Tibial nerve (tissue), 4 donors: ENCODE results near the gene PRKG1. TPM values are rescaled to one million over a fixed set of nuclear protein-coding genes. Genes with fewer than 3 reads are reported as not detected.

Source experiments
- DNase-seq, 2 donors: peaks; one replicate each; pipeline ENCODE4 v3.0.0-alpha.2; 2019; ENCODE audit warnings: low spot score in 2 of 2
- H3K27ac ChIP-seq, 4 donors: fragments of 200-600 bp; sonication (generic) in 3 of 4; one replicate each; pipeline ENCODE4 v1.5.1; 2017 to 2019; ENCODE audit warnings: mild to moderate bottlenecking in 1 of 4
- H3K27me3 ChIP-seq, 2 donors: fragments of 200-600 bp; sonication (generic) in 1 of 2; one replicate each; pipeline versions ENCODE4 v1.5.1 to v1.6.0; 2017 to 2019
- H3K36me3 ChIP-seq, 3 donors: fragments of 200-600 bp; sonication (generic); one replicate each; pipeline ENCODE4 v1.5.1; 2018 to 2019
- H3K4me1 ChIP-seq, 4 donors: fragments of 200-600 bp; sonication (generic) in 3 of 4; one replicate each; pipeline ENCODE4 v1.5.1; 2017 to 2019
- H3K4me3 ChIP-seq, 4 donors: fragments of 200-600 bp; sonication (generic) in 3 of 4; one replicate each; pipeline ENCODE4 v1.5.1; 2017 to 2019; ENCODE audit warnings: mild to moderate bottlenecking in 1 of 4, moderate library complexity in 1 of 4
- H3K9me3 ChIP-seq, 4 donors: fragments of 200-600 bp; sonication (generic) in 3 of 4; one replicate each; pipeline ENCODE4 v1.5.1; 2017 to 2019
- CTCF ChIP-seq, 5 experiments: fragments of 200-600 bp in 3 of 5; fragments of 450-650 bp in 2 of 5; sonication (generic) in 3 of 5; IDR thresholded peaks; one replicate each; pipeline ENCODE4 v1.5.1; 2016 to 2019; ENCODE audit warnings: antibody characterized with exemption in 5 of 5, mild to moderate bottlenecking in 3 of 5, moderate library complexity in 2 of 5
- EP300 ChIP-seq, 2 donors: sonication (generic); formaldehyde crosslinking; IDR thresholded peaks; one replicate each; pipeline ENCODE4 v1.6.1; 2017; ENCODE audit warnings: antibody characterized with exemption in 2 of 2, mild to moderate bottlenecking in 1 of 2
- POLR2A ChIP-seq, 2 donors: fragments of 450-650 bp; IDR thresholded peaks; one replicate each; pipeline ENCODE4 v1.6.1; 2017; ENCODE audit warnings: antibody characterized with exemption in 2 of 2, mild to moderate bottlenecking in 2 of 2, moderate library complexity in 2 of 2
- WGBS, 2 donors: methylation state at CpG; one replicate each; pipeline ENCODE4 v1.1.5; 2018; 5-methylcytosine and 5-hydroxymethylcytosine counted together
- total RNA-seq, 4 donors: library from RNA; depleted of rRNA; stranded (reverse); fragments of >200 nt; gene quantifications; one replicate each; pipeline ENCODE4 v1.1.0, GENCODE V29; 2016

The PRKG1 gene
- total RNA-seq, 4 donors from 2014 or later, result 8.7 to 35.0 (median 14.8) TPM

DNA sequence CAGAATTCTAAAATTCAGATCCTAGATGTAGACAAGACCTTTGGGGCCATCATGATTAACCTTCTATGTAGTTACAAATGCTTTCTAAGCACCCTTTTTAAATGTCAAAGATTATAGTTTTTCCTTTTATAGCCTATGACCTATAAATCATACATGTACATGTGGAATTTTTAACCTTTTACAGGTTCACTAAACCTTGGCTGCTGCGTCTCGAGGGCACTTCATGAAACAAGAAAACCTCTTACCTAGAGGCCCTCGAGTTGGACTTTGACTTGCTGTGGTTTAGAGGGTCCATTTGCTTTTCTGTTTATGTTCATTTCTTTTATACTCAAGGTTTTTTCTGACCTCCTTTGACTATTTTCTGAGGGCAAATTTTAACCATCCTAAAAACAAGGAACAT, 323.0 kb downstream of the PRKG1 start:
- WGBS, 2 donors, result 76 to 81% methylated on average over 3 of the region's 3 CpGs
- H3K27me3 ChIP-seq, result no peaks in the 10 kb centered on the region
- H3K9me3 ChIP-seq, result no peaks in the 10 kb centered on the region
- no peaks in the 10 kb centered on the region for H3K36me3 ChIP-seq
- no peak for TF ChIP-seq EP300 (IDR thresholded peaks at IDR 0.05)
- no peak for TF ChIP-seq POLR2A (IDR thresholded peaks at IDR 0.05)
- TF ChIP-seq CTCF (IDR thresholded peaks at IDR 0.05), result no peak
- no peak overlapping the region for H3K4me3 ChIP-seq
- DNase-seq, result no peak
- H3K27ac ChIP-seq, result no peak overlapping the region
- no peaks in the 10 kb centered on the region for H3K4me1 ChIP-seq

DNA sequence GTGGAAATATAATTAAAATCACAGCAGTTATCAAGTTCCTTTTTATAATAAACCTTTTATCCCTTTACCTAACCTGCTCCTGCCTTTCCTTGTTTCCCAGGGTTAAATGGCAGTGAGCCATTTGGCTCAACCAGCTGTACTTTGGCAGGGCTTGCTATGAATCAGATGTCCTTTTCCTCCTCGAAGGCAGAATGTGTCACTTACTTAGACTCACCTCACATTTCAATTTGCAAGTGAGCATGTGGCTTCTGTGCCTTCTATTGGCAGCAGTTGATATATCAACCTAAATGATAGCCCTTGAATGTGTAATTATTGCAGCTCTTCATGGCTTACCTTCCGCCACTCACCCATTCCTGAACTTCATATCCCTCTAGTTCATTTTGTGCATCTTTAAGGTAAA, 323.4 kb downstream of the PRKG1 start:
- no peaks in the 10 kb centered on the region for H3K9me3 ChIP-seq
- 51 to 63% methylated on average over 2 of the region's 2 CpGs for WGBS, 2 donors
- H3K27ac ChIP-seq, result no peak overlapping the region
- H3K4me3 ChIP-seq, result no peak overlapping the region
- H3K27me3 ChIP-seq, result no peaks in the 10 kb centered on the region
- TF ChIP-seq POLR2A (IDR thresholded peaks at IDR 0.05) (no peak), CTCF (IDR thresholded peaks at IDR 0.05) (no peak), EP300 (IDR thresholded peaks at IDR 0.05) (peak in 1 of 2 donors; percentile 34)
- H3K36me3 ChIP-seq, result no peaks in the 10 kb centered on the region
- peak in 1 of 2 donors; percentile 18 for DNase-seq
- no peaks in the 10 kb centered on the region for H3K4me1 ChIP-seq

- Histone ChIP-seq H3K4me3 (no peak overlapping the region), H3K4me1 (no peaks in the 10 kb centered on the region), H3K9me3 (no peaks in the 10 kb centered on the region), H3K27me3 (no peaks in the 10 kb centered on the region), H3K27ac (no peak overlapping the region), H3K36me3 (no peaks in the 10 kb centered on the region)
- TF ChIP-seq EP300 (IDR thresholded peaks at IDR 0.05) (no peak), POLR2A (IDR thresholded peaks at IDR 0.05) (no peak), CTCF (IDR thresholded peaks at IDR 0.05) (no peak)
- 92 to 94% methylated on average over 6 of the region's 6 CpGs for WGBS, 2 donors
- no peak for DNase-seq
These were observed 325.6 kb downstream of the PRKG1 start for GRCh38 chr10:51399840-51400239.

- Histone ChIP-seq H3K27me3 (no peaks in the 10 kb centered on the region), H3K9me3 (no peaks in the 10 kb centered on the region), H3K4me3 (no peak overlapping the region), H3K36me3 (no peaks in the 10 kb centered on the region), H3K27ac (no peak overlapping the region), H3K4me1 (no peaks in the 10 kb centered on the region)
- DNase-seq, result no peak
- TF ChIP-seq EP300 (IDR thresholded peaks at IDR 0.05) (no peak), CTCF (IDR thresholded peaks at IDR 0.05) (no peak), POLR2A (IDR thresholded peaks at IDR 0.05) (no peak)
- 75 to 86% methylated on average over 8 of the region's 8 CpGs for WGBS, 2 donors
These were observed 326.3 kb downstream of the PRKG1 start for GRCh38 chr10:51400392-51401096.

DNA sequence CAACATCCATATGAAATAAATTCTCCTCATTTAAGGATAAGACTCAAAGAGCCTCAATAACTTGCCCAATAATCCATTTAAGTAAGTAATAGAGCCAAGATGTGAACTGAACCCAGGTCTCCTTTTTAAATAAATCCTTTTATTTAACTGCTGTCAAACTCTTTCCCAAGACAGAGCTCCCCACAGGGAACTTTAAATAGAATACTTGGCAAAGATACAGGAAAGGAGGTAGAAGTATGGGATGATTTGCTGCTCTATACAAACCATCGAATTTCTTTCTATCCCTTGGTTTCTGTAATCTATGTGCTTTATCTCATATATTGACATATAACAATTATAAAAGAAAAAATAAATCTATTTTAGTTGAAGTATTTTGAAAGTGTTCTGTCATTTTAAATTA, 329.2 kb downstream of the PRKG1 start:
- no peak for DNase-seq
- Histone ChIP-seq H3K9me3 (no peaks in the 10 kb centered on the region), H3K4me1 (no peaks in the 10 kb centered on the region), H3K4me3 (no peak overlapping the region), H3K27me3 (no peaks in the 10 kb centered on the region), H3K36me3 (no peaks in the 10 kb centered on the region), H3K27ac (no peak overlapping the region)
- TF ChIP-seq EP300 (IDR thresholded peaks at IDR 0.05) (no peak), CTCF (IDR thresholded peaks at IDR 0.05) (no peak), POLR2A (IDR thresholded peaks at IDR 0.05) (no peak)
- 79 to 82% methylated on average over 1 of the region's 1 CpG for WGBS, 2 donors
